Stomach (tissue), 19 donors: Measurements from ENCODE around the gene RMDN3. TPM values are rescaled to one million over a fixed set of nuclear protein-coding genes. Genes with fewer than 3 reads are reported as not detected.

Experiments
- DNase-seq, 2 donors: peaks; one replicate each; pipeline versions ENCODE4 v3.0.0 to v3.0.0-alpha.2; 2013 to 2019
- H3K27ac ChIP-seq, 5 donors: fragments of 200-600 bp in 4 of 5; sonication (generic) in 4 of 5; one replicate each; pipeline ENCODE4 v1.5.1; 2013 to 2019; ENCODE audit warnings: mild to moderate bottlenecking in 1 of 5, moderate library complexity in 1 of 5
- H3K27me3 ChIP-seq, 3 donors: fragments of 200-600 bp; sonication (generic); one replicate each; pipeline ENCODE4 v1.5.1; 2017 to 2019; ENCODE audit warnings: mixed run types in 1 of 3
- H3K36me3 ChIP-seq, 4 donors: fragments of 200-600 bp; sonication (generic); 1 replicate in 3 of 4; 2 replicates in 1 of 4; pipeline ENCODE4 v1.5.1; 2016 to 2019
- H3K4me1 ChIP-seq, 4 donors: fragments of 200-600 bp; sonication (generic); one replicate each; pipeline ENCODE4 v1.5.1; 2016 to 2019
- H3K4me3 ChIP-seq, 4 donors: fragments of 200-600 bp; sonication (generic) in 3 of 4; one replicate each; pipeline ENCODE4 v1.5.1; 2016 to 2019; ENCODE audit warnings: mild to moderate bottlenecking in 1 of 4
- H3K9me3 ChIP-seq, 4 donors: fragments of 200-600 bp; sonication (generic); one replicate each; pipeline ENCODE4 v1.5.1; 2016 to 2019
- CTCF ChIP-seq, 7 experiments: fragments of 450-650 bp in 4 of 7; fragments of 200-600 bp in 3 of 7; sonication (generic) in 3 of 7; IDR thresholded peaks; one replicate each; pipeline ENCODE4 v1.5.1; 2016 to 2019; ENCODE audit warnings: antibody characterized with exemption in 7 of 7, control low read depth in 2 of 7, mild to moderate bottlenecking in 1 of 7
- EP300 ChIP-seq: sonication (generic); formaldehyde crosslinking; IDR thresholded peaks from one replicate; pipeline ENCODE4 v1.6.1; 2017; ENCODE audit warnings: antibody characterized with exemption
- POLR2A ChIP-seq, 4 donors: fragments of 450-650 bp; IDR thresholded peaks; one replicate each; pipeline ENCODE4 v1.6.1; 2016; ENCODE audit warnings: antibody characterized with exemption in 4 of 4, control low read depth in 2 of 4, mild to moderate bottlenecking in 1 of 4, moderate library complexity in 1 of 4
- POLR2AphosphoS5 ChIP-seq, 3 donors: sonication (generic); formaldehyde crosslinking; IDR thresholded peaks; one replicate each; pipeline ENCODE4 v1.6.1; 2016; ENCODE audit warnings: antibody characterized with exemption in 3 of 3
- WGBS, 5 donors: extraction: QIAGEN DNeasy Blood & Tissue Kit in 3 of 5; methylation state at CpG; one replicate each; pipeline versions ENCODE4 v1.1.5 to v1.1.7; 2013 to 2018; 5-methylcytosine and 5-hydroxymethylcytosine counted together
- intact Hi-C: fragments of 100-400 bp; cut with DNase I; formaldehyde crosslinking; loops from one replicate; pipeline ENCODE4 v1.15.1; 2023; ENCODE audit warnings: low total_unique reads
- long read RNA-seq, 10 donors: transcript quantifications; one replicate each; lab custom pipeline, GENCODE V29; 2026
- polyA plus RNA-seq, 3 donors: library from polyadenylated mRNA; stranded (reverse); fragments of 200-250 nt; gene quantifications; one replicate each; pipeline ENCODE4 v1.2.3, GENCODE V29; 2013
- total RNA-seq, 5 donors: library from RNA; depleted of rRNA; stranded (reverse); fragments of >200 nt; gene quantifications; one replicate each; pipeline versions ENCODE4 v1.1.0 to v1.2.3, GENCODE V29; 2014 to 2016
- donor health status: healthy with polysubstance abuse.
- donor health status: Bipolar disorder and iron deficiency.
- donor health status: healthy.

Gene RMDN3
- 10 to 100 TPM in 4 of 5 donors, not detected in 1; 25.2 to 63.8 (median 48.2) TPM for total RNA-seq
- polyA plus RNA-seq: 10 to 100 TPM; 12.6 to 21.2 (median 15.0) TPM
- long read RNA-seq, donor 1, partial matches to known transcripts: 0 of 1 reads
- long read RNA-seq, donor 1, other reads (novel, unspliced or antisense): 0 of 1 reads
- long read RNA-seq, donor 2, partial matches to known transcripts: 0 of 4 reads
- long read RNA-seq, donor 2, other reads (novel, unspliced or antisense): 0 of 4 reads
- long read RNA-seq, donor 3, partial matches to known transcripts: 0 of 4 reads
- long read RNA-seq, donor 3, other reads (novel, unspliced or antisense): 0 of 4 reads
- long read RNA-seq, donor 4, partial matches to known transcripts: 0 of 1 reads
- long read RNA-seq, donor 4, other reads (novel, unspliced or antisense): 0 of 1 reads
- long read RNA-seq, donor 5, partial matches to known transcripts: 0 of 4 reads
- long read RNA-seq, donor 5, other reads (novel, unspliced or antisense): 0 of 4 reads
- long read RNA-seq, donor 6, transcript RMDN3-202 (13 exons, 2,251 nt): major isoform, 11 of 15 reads
- long read RNA-seq, donor 6, partial matches to known transcripts: 0 of 15 reads
- long read RNA-seq, donor 6, other reads (novel, unspliced or antisense): 0 of 15 reads
- long read RNA-seq, donor 7, partial matches to known transcripts: 0 of 2 reads
- long read RNA-seq, donor 7, other reads (novel, unspliced or antisense): 0 of 2 reads
- long read RNA-seq, donor 8, transcript RMDN3-202 (13 exons, 2,251 nt): major isoform, 6 of 11 reads
- long read RNA-seq, donor 8, partial matches to known transcripts: 0 of 11 reads
- long read RNA-seq, donor 8, other reads (novel, unspliced or antisense): 5 of 11 reads
- long read RNA-seq, donor 9, partial matches to known transcripts: 0 of 1 reads
- long read RNA-seq, donor 9, other reads (novel, unspliced or antisense): 0 of 1 reads
- long read RNA-seq, donor 10, partial matches to known transcripts: 0 of 4 reads
- long read RNA-seq, donor 10, other reads (novel, unspliced or antisense): 0 of 4 reads

GRCh38 chr15:40754883-40755811, at the start of gene RMDN3:
Gene RMDN3, minus strand, starts transcription at chr15:40755254. Its CDS starts 471 bp downstream, at chr15:40754783.
- WGBS, 5 donors: 1 to 2% (median 1%) methylated on average over 28 to 66 of the region's 66 CpGs
- TF ChIP-seq POLR2A (IDR thresholded peaks at IDR 0.05) (peak in 1 of 4 donors; percentile 57), CTCF (IDR thresholded peaks at IDR 0.05) (peak in 2 of 7 experiments; percentile 9 to 14), EP300 (no peak), POLR2AphosphoS5 (IDR thresholded peaks at IDR 0.05) (peak; percentile 60 to 93 (median 77))
- no peaks in the 10 kb centered on the region for H3K27me3 ChIP-seq
- H3K4me1 ChIP-seq: peaks cover 18 to 41% (median 30%) of the 10 kb centered on the region in 4 donors
- DNase-seq: peak; percentile 94 to 98
- H3K9me3 ChIP-seq: no peaks in the 10 kb centered on the region
- intact Hi-C loops: no loop called here
- peak within 1 kb of the TSS; percentile 70 to 93 (median 82) for H3K4me3 ChIP-seq
- peaks cover 9 to 30% (median 21%) of the 10 kb centered on the region in 4 donors for H3K36me3 ChIP-seq
- peak within 1 kb of the TSS; percentile 85 to 91 (median 88) for H3K27ac ChIP-seq

- Histone ChIP-seq H3K9me3 (no peaks in the 10 kb centered on the region), H3K4me1 (peaks cover 20 to 59% (median 37%) of the 10 kb centered on the region in 4 donors), H3K27ac (peak overlapping the region in 1 of 5 donors; percentile 15), H3K4me3 (no peak overlapping the region), H3K36me3 (peaks cover 0 to 9% (median 4%) of the 10 kb centered on the region in 4 donors), H3K27me3 (no peaks in the 10 kb centered on the region)
- no peak for DNase-seq
- WGBS, 5 donors: 28 to 62% (median 47%) methylated on average over 1 of the region's 1 CpG
- TF ChIP-seq POLR2A (IDR thresholded peaks at IDR 0.05) (no peak), EP300 (no peak), CTCF (IDR thresholded peaks at IDR 0.05) (no peak), POLR2AphosphoS5 (IDR thresholded peaks at IDR 0.05) (no peak)
- intact Hi-C loops: no loop called here
Measured at GRCh38 chr15:40803688-40804087, 48.6 kb upstream of the RMDN3 start.

GRCh38 chr15:40803076-40803475, 48.0 kb upstream of the RMDN3 start:
- TF ChIP-seq CTCF (IDR thresholded peaks at IDR 0.05) (no peak), POLR2A (IDR thresholded peaks at IDR 0.05) (no peak), POLR2AphosphoS5 (IDR thresholded peaks at IDR 0.05) (no peak), EP300 (no peak)
- peak overlapping the region in 1 of 5 donors; percentile 15 for H3K27ac ChIP-seq
- peaks cover 20 to 59% (median 34%) of the 10 kb centered on the region in 4 donors for H3K4me1 ChIP-seq
- intact Hi-C loops: no loop called here
- no peak overlapping the region for H3K4me3 ChIP-seq
- H3K36me3 ChIP-seq: peaks cover 0 to 14% (median 5%) of the 10 kb centered on the region in 4 donors
- 41 to 76% (median 59%) methylated on average over 2 of the region's 2 CpGs for WGBS, 5 donors
- H3K9me3 ChIP-seq: no peaks in the 10 kb centered on the region
- DNase-seq: no peak
- no peaks in the 10 kb centered on the region for H3K27me3 ChIP-seq
